Mesothelial cell of epicardium (in vitro differentiated cells): ENCODE data around the gene ITGB6. TPM values are rescaled to one million over a fixed set of nuclear protein-coding genes. Genes with fewer than 3 reads are reported as not detected.

ENCODE experiments used
- DNase-seq, 2 experiments: peaks; one replicate each; pipeline ENCODE4 v3.0.0; 2021; ENCODE audit warnings: low spot score in 2 of 2; ENCODE audit not compliant: unreplicated experiment in 2 of 2
- H3K27ac Mint-ChIP-seq: 2 replicates; pipeline ENCODE4 v1.8.0; 2021; ENCODE audit warnings: mixed read lengths
- H3K27me3 Mint-ChIP-seq: 2 replicates; pipeline ENCODE4 v1.8.0; 2021; ENCODE audit warnings: low read depth, mixed read lengths
- H3K36me3 Mint-ChIP-seq: 2 replicates; pipeline ENCODE4 v1.8.0; 2021; ENCODE audit warnings: mixed read lengths
- H3K4me1 Mint-ChIP-seq: 2 replicates; pipeline ENCODE4 v1.8.0; 2021; ENCODE audit warnings: mixed read lengths
- H3K4me3 Mint-ChIP-seq: 2 replicates; pipeline ENCODE4 v1.8.0; 2021; ENCODE audit warnings: mild to moderate bottlenecking, moderate library complexity, mixed read lengths
- H3K9me3 Mint-ChIP-seq: 2 replicates; pipeline ENCODE4 v1.8.0; 2021; ENCODE audit warnings: mixed read lengths
- total RNA-seq: library from RNA; stranded (reverse); gene quantifications from 3 replicates; pipeline ENCODE4 v1.2.1, GENCODE V29; 2021
- TF ChIP-seq, protein P1 (sequence below): fragments of 200-600 bp; sonication (generic); IDR thresholded peaks from one replicate; pipeline ENCODE4 v1.5.0; 2021; ENCODE audit warnings: antibody characterized with exemption; ENCODE audit not compliant: unreplicated experiment

Gene ITGB6
- total RNA-seq, 1 donor from 2014 or later: 14.3 TPM

DNA sequence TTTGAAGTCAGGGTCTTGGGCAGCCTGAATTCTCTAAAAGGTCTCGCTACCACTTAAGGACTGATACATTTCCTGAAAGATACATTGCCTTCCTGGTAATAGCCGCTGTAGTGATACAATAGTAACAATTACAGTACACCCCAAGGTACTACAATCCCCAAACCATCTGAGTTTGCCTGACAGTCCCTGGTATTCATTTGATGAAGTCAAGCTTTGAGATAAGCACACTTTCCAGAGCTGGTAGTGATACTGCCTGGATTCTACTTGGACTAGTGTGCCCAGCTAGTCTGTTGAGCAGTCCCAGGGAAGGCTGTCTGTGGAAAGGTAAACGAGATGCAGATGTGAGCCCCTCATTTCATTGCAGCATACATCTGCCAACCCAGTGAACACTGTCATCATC is 24.4 kb upstream of the ITGB6 start:
- H3K27me3 Mint-ChIP-seq: no peaks in the 10 kb centered on the region
- H3K4me1 Mint-ChIP-seq: peaks cover 70% of the 10 kb centered on the region
- no peaks in the 10 kb centered on the region for H3K36me3 Mint-ChIP-seq
- no peak for DNase-seq
- H3K27ac Mint-ChIP-seq: no peak overlapping the region
- TF ChIP-seq, protein P1, sequence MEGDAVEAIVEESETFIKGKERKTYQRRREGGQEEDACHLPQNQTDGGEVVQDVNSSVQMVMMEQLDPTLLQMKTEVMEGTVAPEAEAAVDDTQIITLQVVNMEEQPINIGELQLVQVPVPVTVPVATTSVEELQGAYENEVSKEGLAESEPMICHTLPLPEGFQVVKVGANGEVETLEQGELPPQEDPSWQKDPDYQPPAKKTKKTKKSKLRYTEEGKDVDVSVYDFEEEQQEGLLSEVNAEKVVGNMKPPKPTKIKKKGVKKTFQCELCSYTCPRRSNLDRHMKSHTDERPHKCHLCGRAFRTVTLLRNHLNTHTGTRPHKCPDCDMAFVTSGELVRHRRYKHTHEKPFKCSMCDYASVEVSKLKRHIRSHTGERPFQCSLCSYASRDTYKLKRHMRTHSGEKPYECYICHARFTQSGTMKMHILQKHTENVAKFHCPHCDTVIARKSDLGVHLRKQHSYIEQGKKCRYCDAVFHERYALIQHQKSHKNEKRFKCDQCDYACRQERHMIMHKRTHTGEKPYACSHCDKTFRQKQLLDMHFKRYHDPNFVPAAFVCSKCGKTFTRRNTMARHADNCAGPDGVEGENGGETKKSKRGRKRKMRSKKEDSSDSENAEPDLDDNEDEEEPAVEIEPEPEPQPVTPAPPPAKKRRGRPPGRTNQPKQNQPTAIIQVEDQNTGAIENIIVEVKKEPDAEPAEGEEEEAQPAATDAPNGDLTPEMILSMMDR: no peak
- H3K9me3 Mint-ChIP-seq: no peaks in the 10 kb centered on the region
- H3K4me3 Mint-ChIP-seq: no peak overlapping the region

DNA sequence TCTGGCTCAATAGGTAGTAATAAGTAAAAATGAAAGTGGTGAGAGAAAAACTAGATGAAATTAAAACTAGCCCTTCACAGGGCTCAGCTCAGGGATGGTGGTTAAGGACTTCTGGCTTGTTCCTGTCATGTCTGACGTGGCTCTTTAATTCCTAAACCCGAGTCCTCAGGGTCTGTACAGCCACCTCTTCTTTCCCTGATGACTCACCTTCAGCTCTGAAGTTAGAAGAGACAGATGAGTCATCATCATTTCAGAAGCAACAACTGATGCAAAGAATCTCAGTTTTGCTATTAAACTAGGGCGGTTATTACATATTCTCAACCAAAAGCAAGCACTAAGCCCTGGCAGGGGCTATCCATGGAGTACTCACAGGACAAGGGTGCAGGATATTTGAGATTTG is 24.0 kb upstream of the ITGB6 start:
- no peaks in the 10 kb centered on the region for H3K27me3 Mint-ChIP-seq
- no peak overlapping the region for H3K4me3 Mint-ChIP-seq
- peak overlapping the region; percentile 66 for H3K27ac Mint-ChIP-seq
- peaks cover 66% of the 10 kb centered on the region for H3K4me1 Mint-ChIP-seq
- TF ChIP-seq, protein P1: no peak
- DNase-seq: no peak
- no peaks in the 10 kb centered on the region for H3K36me3 Mint-ChIP-seq
- H3K9me3 Mint-ChIP-seq: no peaks in the 10 kb centered on the region

DNA sequence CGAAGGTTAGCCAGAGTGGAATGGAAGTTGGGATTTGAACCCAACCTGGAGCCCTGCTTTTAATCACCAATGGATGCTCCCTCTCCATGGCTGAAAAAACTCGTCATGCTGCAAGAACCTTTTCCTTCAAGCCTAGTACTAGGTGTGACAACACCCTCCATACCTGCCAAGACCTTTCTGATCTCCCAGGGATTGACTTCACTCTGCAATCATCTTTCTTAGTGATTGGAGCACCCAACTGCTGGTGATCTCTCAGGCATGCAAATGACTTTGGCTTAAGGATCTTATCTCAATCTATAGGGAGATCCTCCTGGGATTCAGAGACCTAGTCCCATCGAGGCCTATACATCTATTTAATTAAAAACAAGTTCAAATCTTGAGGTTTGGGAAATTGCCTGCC is 23.5 kb upstream of the ITGB6 start:
- no peak for DNase-seq
- no peaks in the 10 kb centered on the region for H3K9me3 Mint-ChIP-seq
- no peak overlapping the region for H3K27ac Mint-ChIP-seq
- H3K4me1 Mint-ChIP-seq: peaks cover 62% of the 10 kb centered on the region
- no peaks in the 10 kb centered on the region for H3K27me3 Mint-ChIP-seq
- TF ChIP-seq, protein P1: no peak
- H3K36me3 Mint-ChIP-seq: no peaks in the 10 kb centered on the region
- no peak overlapping the region for H3K4me3 Mint-ChIP-seq

DNA sequence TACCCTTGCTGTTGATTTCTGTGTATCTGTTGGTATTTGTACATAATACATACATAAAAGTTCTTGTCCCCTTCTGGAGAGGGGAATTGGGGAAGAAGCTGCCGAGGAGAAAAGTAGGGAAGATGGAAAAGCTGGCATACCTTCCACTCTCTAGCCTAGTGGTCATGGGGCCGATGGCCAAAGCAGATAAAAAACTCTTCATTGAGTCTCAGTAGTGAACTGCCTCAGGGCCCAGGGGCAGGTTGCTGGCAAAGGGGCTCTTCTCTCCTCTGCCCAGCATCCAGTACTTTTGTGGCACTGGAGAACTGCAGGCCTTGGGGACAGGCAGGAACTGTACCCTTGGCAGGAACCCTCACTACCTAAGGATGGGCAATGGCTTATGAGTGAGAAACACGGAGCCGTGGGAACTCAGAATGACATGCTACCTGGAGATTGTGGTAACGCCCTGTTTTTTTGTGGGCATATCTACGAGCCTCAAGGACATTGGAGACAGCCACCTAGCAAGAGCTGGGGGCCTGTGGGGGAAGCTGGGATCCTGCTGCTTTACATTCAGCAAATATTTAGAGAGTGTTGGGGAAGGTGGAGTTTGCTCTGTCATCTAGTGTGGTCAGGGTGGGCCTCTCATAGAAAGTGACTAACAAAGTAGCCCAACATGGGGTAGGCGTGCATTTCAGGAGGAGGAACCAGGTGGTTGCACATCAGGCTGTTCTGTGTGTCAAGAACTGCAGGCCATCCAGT is 22.6 kb upstream of the ITGB6 start:
- peaks cover 53% of the 10 kb centered on the region for H3K4me1 Mint-ChIP-seq
- H3K27me3 Mint-ChIP-seq: no peaks in the 10 kb centered on the region
- no peak for DNase-seq
- H3K9me3 Mint-ChIP-seq: no peaks in the 10 kb centered on the region
- TF ChIP-seq, protein P1: no peak
- no peaks in the 10 kb centered on the region for H3K36me3 Mint-ChIP-seq
- H3K4me3 Mint-ChIP-seq: no peak overlapping the region
- H3K27ac Mint-ChIP-seq: no peak overlapping the region

DNA sequence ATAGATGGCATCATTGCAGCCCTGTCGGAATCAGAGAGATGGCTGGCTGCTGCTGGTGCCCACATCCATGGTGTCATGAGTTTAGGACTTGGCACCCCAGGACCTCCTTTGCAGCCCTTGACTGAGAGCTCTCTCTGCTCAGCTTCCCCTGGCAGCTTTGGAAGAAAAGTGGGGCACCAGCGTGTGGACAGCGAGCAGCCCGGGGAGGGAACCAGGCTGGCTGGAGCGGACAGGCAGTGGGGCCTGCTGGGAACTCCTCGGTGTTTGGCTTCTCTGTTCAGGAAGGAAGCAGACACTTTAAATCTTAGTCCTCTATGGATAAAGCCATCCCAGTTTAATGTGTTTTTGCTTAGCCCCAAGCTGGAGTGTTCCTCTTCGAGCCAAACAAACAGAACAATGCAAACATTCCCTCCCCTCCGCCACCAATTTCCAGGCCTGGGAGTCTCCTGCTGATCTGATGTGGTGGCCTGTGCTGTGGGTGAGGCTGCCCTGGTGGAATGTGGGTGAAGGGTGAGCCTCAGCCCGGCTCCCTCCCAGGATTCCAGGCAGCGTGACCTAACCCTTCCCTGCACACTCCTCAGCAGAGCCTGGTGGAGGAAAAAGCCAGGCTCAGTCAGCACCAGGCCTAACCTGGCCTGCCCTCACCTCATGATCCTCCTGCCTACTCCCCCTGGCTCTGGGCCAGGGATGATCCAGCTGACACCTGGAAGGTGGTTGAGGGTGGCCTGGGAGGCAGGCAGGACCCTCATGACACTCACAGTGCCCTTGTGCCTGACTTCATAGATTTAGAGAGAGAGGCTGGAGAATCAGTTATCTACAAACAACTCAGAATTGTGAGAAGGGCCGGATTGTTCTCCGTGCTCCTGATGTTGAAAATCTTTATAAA is 21.6 kb upstream of the ITGB6 start:
- Mint-ChIP-seq H3K27me3 (no peaks in the 10 kb centered on the region), H3K27ac (no peak overlapping the region), H3K9me3 (no peaks in the 10 kb centered on the region), H3K4me1 (peaks cover 44% of the 10 kb centered on the region), H3K4me3 (no peak overlapping the region), H3K36me3 (no peaks in the 10 kb centered on the region)
- DNase-seq: no peak
- TF ChIP-seq, protein P1: no peak
